ENCODE results near the gene CHSY3. TPM values are rescaled to one million over a fixed set of nuclear protein-coding genes. Genes with fewer than 3 reads are reported as not detected.

The CHSY3 gene
- total RNA-seq, 4 donors from 2014 or later = 1.7 to 5.6 (median 4.0) TPM

- no peak for DNase-seq
- Histone ChIP-seq H3K27ac (no peak overlapping the region), H3K4me3 (replicated peaks in 1 of 3) (no peak overlapping the region), H3K9me3 (no peaks in the 10 kb centered on the region), H3K27me3 (no peaks in the 10 kb centered on the region), H3K4me1 (no peaks in the 10 kb centered on the region), H3K36me3 (no peaks in the 10 kb centered on the region)
- intact Hi-C loops (cut with DNase I) = no loop called here
- WGBS, 2 donors = 90 to 97% methylated on average over 2 of the region's 2 CpGs
- TF ChIP-seq, protein P1, sequence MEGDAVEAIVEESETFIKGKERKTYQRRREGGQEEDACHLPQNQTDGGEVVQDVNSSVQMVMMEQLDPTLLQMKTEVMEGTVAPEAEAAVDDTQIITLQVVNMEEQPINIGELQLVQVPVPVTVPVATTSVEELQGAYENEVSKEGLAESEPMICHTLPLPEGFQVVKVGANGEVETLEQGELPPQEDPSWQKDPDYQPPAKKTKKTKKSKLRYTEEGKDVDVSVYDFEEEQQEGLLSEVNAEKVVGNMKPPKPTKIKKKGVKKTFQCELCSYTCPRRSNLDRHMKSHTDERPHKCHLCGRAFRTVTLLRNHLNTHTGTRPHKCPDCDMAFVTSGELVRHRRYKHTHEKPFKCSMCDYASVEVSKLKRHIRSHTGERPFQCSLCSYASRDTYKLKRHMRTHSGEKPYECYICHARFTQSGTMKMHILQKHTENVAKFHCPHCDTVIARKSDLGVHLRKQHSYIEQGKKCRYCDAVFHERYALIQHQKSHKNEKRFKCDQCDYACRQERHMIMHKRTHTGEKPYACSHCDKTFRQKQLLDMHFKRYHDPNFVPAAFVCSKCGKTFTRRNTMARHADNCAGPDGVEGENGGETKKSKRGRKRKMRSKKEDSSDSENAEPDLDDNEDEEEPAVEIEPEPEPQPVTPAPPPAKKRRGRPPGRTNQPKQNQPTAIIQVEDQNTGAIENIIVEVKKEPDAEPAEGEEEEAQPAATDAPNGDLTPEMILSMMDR (IDR thresholded peaks at IDR 0.05) = no peak
- TF ChIP-seq POLR2A (IDR thresholded peaks at IDR 0.05) = no peak
Measured at GRCh38 chr5:130061746-130062145, 157.5 kb downstream of the CHSY3 start.

DNA sequence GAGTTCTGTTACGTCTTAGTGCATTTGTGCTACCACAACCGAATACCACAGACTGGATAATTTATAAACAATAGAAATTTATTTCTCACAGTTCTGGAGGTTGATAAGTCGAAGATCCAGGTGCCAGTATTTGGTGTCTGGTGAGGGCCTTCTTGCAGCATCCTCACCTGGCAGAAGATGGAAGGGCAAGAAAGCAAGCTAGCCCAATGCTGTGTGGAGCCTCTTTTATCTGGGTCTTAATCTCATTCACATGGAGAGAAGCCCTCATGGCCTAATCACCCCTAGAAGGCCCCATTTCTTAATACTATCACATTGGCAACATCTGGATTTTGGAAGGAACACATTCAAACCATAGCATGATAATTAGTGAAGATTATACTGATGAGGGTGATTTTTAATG, 159.3 kb downstream of the CHSY3 start:
- Histone ChIP-seq H3K36me3 (no peaks in the 10 kb centered on the region), H3K27ac (no peak overlapping the region), H3K4me3 (replicated peaks in 1 of 3) (no peak overlapping the region), H3K4me1 (no peaks in the 10 kb centered on the region), H3K27me3 (no peaks in the 10 kb centered on the region), H3K9me3 (no peaks in the 10 kb centered on the region)
- intact Hi-C loops (cut with DNase I) = no loop called here
- 92 to 95% methylated on average over 3 of the region's 3 CpGs for WGBS, 2 donors
- no peak for TF ChIP-seq POLR2A (IDR thresholded peaks at IDR 0.05)
- TF ChIP-seq, protein P1 (IDR thresholded peaks at IDR 0.05) = no peak
- DNase-seq = no peak

- DNase-seq = no peak
- intact Hi-C loops (cut with DNase I) = no loop called here
- no peak overlapping the region for H3K4me3 ChIP-seq (replicated peaks in 1 of 3)
- TF ChIP-seq, protein P1 (IDR thresholded peaks at IDR 0.05) = no peak
- TF ChIP-seq POLR2A (IDR thresholded peaks at IDR 0.05) = no peak
- H3K9me3 ChIP-seq = no peaks in the 10 kb centered on the region
- no peaks in the 10 kb centered on the region for H3K36me3 ChIP-seq
- H3K27me3 ChIP-seq = no peaks in the 10 kb centered on the region
- WGBS, 2 donors = 89 to 94% methylated on average over 3 of the region's 3 CpGs
- H3K27ac ChIP-seq = no peak overlapping the region
- H3K4me1 ChIP-seq = no peaks in the 10 kb centered on the region
Measured at GRCh38 chr5:130064484-130064883, 160.2 kb downstream of the CHSY3 start.

DNA sequence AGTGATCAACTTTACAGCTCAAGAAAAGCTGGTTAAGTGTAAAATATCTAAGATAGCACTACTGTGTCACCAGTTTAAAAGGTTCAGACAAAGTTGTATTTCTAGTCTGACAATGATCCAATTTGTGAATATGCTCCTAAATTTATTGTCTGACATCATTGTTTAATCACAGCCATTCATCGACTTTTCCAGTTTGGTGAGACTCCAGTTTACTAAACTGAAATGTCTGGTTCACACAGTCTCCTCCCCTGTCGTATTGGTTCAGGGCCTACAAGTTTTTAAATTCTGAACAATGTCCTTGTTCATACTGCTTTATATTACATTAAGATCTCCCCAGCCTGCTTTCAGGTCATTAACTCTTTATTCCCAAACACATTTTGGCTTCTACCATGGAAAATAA, 161.4 kb downstream of the CHSY3 start:
- H3K27ac ChIP-seq = no peak overlapping the region
- intact Hi-C loops (cut with DNase I) = no loop called here
- TF ChIP-seq, protein P1 (IDR thresholded peaks at IDR 0.05) = no peak
- TF ChIP-seq POLR2A (IDR thresholded peaks at IDR 0.05) = no peak

GRCh38 chr5:130066644-130067043, 162.4 kb downstream of the CHSY3 start:
- DNase-seq = no peak
- TF ChIP-seq, protein P1 (IDR thresholded peaks at IDR 0.05) = no peak
- intact Hi-C loops (cut with DNase I) = no loop called here

More for the DNA sequence above, 161.4 kb downstream of the CHSY3 start:
- H3K4me1 ChIP-seq = no peaks in the 10 kb centered on the region
- no peak for DNase-seq
- H3K4me3 ChIP-seq (replicated peaks in 1 of 3) = no peak overlapping the region
- 84 to 88% methylated on average over 2 of the region's 2 CpGs for WGBS, 2 donors
- no peaks in the 10 kb centered on the region for H3K27me3 ChIP-seq
- H3K9me3 ChIP-seq = no peaks in the 10 kb centered on the region
- no peaks in the 10 kb centered on the region for H3K36me3 ChIP-seq

More at GRCh38 chr5:130066644-130067043, 162.4 kb downstream of the CHSY3 start:
- H3K4me1 ChIP-seq = no peaks in the 10 kb centered on the region
- no peaks in the 10 kb centered on the region for H3K27me3 ChIP-seq
- H3K36me3 ChIP-seq = no peaks in the 10 kb centered on the region
- H3K4me3 ChIP-seq (replicated peaks in 1 of 3) = no peak overlapping the region
- H3K27ac ChIP-seq = no peak overlapping the region
- 74 to 79% methylated on average over 3 of the region's 3 CpGs for WGBS, 2 donors
- H3K9me3 ChIP-seq = no peaks in the 10 kb centered on the region
